ENCODE measurements around the gene ANK3.
"Not testable (repeated sequence)": the region's sequence is repeated elsewhere in the genome, so short reads cannot be mapped to it uniquely, and the experiment has no call there.

The ANK3 gene

DNA sequence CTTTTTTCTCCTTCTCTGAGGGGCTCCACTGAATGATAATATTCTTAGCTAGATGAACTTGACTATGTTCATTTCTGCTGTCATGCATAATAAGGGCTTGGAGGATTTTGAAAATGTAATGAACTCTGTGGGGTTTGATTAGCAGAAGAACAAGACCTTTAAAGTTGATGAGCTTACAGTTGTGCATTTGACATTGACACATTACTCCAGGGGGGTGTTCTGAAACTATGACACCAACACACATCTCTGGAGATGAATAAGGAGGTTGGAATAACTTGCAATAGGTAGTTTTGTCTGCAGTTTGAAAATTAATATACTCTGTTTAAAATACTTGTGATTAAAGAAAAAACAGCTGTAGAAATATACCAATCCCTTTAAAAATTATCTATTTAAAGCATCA lies 80.3 kb downstream of the ANK3 start:
- no peak for DNase-seq (ENCODE audit: low read depth in 2 of 2)

DNA sequence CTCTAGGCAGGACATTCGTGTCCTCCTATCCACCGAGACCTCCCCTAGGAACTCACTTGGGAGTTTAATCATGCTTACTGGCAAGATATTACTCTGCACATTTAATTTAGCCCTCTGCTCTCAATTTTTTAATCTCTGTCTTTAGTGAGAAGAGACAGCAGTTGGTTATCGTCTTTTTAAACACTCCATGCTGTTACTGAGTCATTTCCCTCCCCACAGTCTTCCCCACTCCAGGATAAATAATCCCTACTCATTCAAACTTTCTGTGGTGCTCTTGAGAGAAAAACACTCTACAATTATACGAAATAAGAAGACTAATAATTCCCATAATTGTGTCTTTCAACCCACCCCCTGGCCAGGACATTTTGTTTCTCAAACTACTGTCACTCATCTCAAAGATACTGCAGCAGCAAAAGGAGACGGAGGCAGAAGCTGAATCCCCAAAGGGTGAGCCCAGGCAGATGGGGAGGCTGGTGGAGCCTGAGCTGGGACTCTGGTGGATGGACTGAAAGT lies 84.2 kb downstream of the ANK3 start:
- DNase-seq (ENCODE audit: low read depth in 2 of 2), result no peak

GRCh38 chr10:60304829-60305379 lies 84.8 kb downstream of the ANK3 start:
- no peak for DNase-seq (ENCODE audit: low read depth in 2 of 2)

GRCh38 chr10:60303778-60304177 lies 85.9 kb downstream of the ANK3 start:
- no peak for DNase-seq (ENCODE audit: low read depth in 2 of 2)

GRCh38 chr10:60299961-60300883 lies 89.5 kb downstream of the ANK3 start:
- DNase-seq (ENCODE audit: low read depth in 2 of 2), result no peak

- no peak for DNase-seq (ENCODE audit: low read depth in 2 of 2)
These were observed 90.3 kb downstream of the ANK3 start for GRCh38 chr10:60299390-60299778.

DNA sequence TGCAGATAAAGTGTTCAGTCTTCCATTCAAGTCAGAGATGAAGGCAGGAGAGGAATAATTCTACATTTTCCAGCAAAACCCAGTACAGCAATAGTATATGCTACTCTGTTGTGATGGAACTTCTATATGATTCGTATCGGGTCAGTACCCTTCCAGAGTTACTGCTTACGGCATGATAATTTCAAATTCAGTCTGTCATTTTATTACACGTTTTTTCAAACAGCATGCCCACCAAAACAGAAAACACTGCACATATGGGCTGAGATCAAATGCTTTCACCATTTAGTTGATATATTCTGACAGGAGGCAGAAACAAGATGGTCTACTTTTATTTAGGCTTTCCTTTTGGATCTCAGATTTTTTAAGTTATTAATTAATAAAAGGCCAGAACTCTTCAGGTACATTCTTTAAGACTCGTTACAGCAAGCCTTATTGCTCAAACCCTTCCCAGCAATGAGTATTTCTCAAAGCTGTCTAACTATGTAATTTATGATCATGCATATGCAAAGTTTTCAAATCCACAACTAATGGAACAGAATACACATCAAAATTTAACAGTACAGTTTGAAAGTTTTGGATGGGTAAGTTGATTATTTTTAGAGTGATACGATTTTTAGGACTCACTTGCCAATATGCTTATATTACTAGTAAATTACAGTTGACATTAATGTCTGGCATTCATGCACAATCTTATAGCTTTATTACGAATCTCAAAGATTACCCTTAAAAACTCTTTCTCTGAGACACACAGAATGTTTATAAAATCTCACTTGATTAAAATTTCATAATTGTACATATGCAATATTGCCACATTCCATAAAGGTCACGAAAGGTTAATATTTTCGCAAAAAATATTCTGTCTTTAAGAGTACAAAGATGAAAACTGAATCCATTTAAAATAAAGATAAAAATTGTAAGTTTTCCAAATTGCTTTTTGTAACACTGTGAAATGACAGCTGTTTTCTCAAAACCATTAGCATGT lies 91.0 kb downstream of the ANK3 start:
- no peak for DNase-seq (ENCODE audit: low read depth in 2 of 2)

- DNase-seq (ENCODE audit: low read depth in 2 of 2), result no peak
These were observed 93.6 kb downstream of the ANK3 start for GRCh38 chr10:60296073-60296472.

- DNase-seq (ENCODE audit: low read depth in 2 of 2), result no peak
These were observed 94.4 kb downstream of the ANK3 start for GRCh38 chr10:60295028-60295937.

GRCh38 chr10:60293581-60294175 lies 96.0 kb downstream of the ANK3 start:
- no peak for DNase-seq (ENCODE audit: low read depth in 2 of 2)

- DNase-seq (ENCODE audit: low read depth in 2 of 2), result no peak
These were observed 96.7 kb downstream of the ANK3 start for GRCh38 chr10:60292998-60293397.

GRCh38 chr10:60292536-60292935 lies 97.1 kb downstream of the ANK3 start:
- not testable (repeated sequence) for DNase-seq (ENCODE audit: low read depth in 2 of 2)

GRCh38 chr10:60291344-60291930 lies 98.2 kb downstream of the ANK3 start:
- no peak for DNase-seq (ENCODE audit: low read depth in 2 of 2)

GRCh38 chr10:60290558-60290957 lies 99.1 kb downstream of the ANK3 start:
- no peak for DNase-seq (ENCODE audit: low read depth in 2 of 2)

- no peak for DNase-seq (ENCODE audit: low read depth in 2 of 2)
These were observed 99.9 kb downstream of the ANK3 start for GRCh38 chr10:60289800-60290199.

DNA sequence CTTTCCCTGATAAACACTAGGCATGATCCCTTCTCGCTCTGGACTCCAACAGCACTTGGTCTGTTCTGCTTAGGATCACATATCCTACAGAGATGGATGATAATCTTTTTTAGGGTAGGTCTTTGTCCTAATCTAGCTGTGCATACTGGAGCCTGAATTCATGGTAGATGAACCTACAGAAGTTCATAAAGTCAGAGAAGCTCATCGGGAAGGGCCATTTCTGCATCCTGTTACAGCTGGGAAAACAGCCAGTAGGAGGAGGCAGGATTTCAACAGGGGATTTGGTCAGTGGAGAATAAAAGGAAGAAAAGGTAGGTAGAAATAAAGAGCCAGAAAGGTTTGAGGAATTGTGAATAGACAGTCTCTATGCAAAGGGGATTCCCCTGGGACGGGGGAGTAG lies 101.4 kb downstream of the ANK3 start:
- no peak for DNase-seq (ENCODE audit: low read depth in 2 of 2)

- DNase-seq (ENCODE audit: low read depth in 2 of 2), result no peak
These were observed 103.1 kb downstream of the ANK3 start for GRCh38 chr10:60286559-60286958.

- no peak for DNase-seq (ENCODE audit: low read depth in 2 of 2)
These were observed 106.3 kb downstream of the ANK3 start for GRCh38 chr10:60283397-60283796.

DNA sequence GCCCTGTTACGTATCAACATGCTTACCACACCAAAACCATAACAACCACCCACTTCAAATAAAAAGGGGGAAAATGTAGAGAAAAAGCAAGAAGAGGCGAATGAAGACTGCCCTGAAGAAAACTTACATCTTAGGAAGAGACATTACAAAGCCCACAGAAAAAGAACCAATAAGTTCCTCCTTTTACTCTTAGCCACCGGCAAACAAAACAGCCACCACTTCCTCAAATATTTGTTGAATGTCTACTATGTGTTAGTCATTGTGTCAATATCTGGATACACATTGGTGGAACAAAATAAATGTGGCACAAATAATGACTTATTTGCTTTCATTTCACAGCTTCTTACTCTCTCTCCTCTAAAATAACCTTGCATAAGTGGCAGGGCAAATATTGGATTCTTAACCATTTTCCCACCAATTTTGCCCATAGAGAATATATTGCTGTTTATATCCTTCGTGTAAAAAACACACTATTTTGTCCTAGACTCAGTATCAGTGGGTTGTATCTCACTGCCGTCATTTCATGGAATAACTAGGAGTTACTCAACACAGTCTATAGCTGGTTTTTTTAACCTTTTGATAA lies 106.8 kb downstream of the ANK3 start:
- no peak for DNase-seq (ENCODE audit: low read depth in 2 of 2)
